GM21737 (cell line): ENCODE data around the gene PGAP6.
"Not testable (repeated sequence)": the region's sequence is repeated elsewhere in the genome, so short reads cannot be mapped to it uniquely, and the experiment has no call there.

Source experiments
- ATAC-seq: cut with Tn5 transposase; IDR thresholded peaks from one replicate; pipeline ENCODE4 v1.9.1; 2021; ENCODE audit warnings: mild to moderate bottlenecking, moderate library complexity; ENCODE audit not compliant: unreplicated experiment

PGAP6 gene

GRCh38 chr16:333406-334094, 48.2 kb downstream of the PGAP6 start:
- no peak for ATAC-seq

DNA sequence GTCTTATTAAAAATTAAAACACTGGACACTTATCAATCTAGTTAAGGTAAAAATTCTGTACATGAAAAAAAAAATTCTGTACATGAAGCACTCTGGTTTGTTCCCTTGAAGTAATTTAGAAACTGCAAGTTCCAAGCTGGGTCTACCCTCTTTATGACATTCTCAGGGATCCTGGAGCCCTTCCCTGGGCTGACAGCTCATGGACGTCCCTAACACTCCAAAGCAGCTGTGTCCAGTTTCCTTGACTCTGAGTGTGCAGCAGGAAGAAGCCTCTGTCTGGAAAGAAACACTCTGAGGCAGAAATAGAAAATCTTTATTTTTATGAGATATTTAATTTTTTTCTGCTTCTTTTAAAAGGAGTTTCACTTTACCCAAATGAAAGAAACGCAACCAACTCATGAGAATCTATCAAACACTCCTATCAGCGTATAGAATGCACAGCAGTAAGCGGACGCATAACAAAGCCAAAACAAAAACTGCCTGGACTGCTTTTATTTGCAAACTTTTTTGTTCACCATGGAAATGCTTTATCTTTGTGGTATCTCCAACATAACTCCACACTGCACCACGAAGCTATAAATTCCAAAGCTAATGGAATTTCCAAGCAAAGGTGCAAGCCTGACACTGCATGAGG, 50.5 kb downstream of the PGAP6 start:
- not testable (repeated sequence) for ATAC-seq

GRCh38 chr16:330741-331140, 51.0 kb downstream of the PGAP6 start:
- ATAC-seq = no peak

GRCh38 chr16:325375-326145, 56.2 kb downstream of the PGAP6 start:
- no peak for ATAC-seq

GRCh38 chr16:324451-325334, 57.1 kb downstream of the PGAP6 start:
- no peak for ATAC-seq

DNA sequence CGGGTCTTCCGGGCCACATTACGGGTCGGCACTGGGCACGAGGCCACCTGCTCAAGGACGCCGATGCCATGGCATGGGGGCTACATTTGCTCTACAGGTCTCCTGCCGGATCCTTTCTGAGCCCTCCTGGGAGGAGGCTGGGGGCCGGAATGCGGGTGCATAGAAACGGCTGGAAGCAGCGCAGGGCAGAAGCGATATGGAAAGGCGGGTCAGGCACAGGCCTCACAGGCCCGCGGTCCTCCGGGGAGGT, 57.7 kb downstream of the PGAP6 start:
- no peak for ATAC-seq

DNA sequence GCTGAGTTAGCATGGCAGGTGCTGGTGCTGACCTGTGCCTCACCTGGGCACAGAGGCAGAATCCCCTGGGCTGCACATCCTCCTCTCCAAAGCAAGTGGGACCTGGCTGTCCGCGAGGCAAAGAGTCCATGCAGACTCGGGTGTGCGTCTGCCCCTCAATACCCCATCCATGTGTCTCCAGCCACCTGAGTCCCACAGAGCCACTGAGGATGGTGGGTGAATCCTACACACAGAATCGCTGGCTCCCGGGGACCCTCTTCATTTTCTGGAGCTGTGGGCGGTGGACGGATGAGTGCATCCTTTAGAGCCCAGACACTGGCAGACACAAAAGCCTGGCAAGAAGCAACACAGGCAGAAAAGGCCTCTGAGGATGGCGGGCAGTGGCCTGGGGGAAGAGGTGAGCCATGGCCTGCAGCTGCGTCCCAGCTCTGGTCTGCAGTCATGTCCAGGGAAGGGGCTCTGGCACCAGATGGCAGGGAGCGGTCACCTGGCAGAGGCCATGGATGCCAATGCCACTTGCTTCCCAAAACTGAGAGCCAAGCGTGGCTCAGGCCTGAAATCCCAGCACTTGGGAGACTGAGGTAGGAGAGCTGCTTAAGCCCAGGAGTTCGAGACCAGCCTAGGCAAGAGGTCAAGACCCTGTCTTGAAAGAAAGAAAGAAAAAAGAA, 59.2 kb downstream of the PGAP6 start:
- no peak for ATAC-seq

GRCh38 chr16:321532-321931, 60.2 kb downstream of the PGAP6 start:
- no peak for ATAC-seq
